ENCODE data around the gene DOK3. TPM values are rescaled to one million over a fixed set of nuclear protein-coding genes. Genes with fewer than 3 reads are reported as not detected.
A peak's percentile ranks its signal among the peaks of the same experiment; 100 is the strongest.

The DOK3 gene
- total RNA-seq, 1 experiment from 2014 or later, result 16.4 TPM

DNA sequence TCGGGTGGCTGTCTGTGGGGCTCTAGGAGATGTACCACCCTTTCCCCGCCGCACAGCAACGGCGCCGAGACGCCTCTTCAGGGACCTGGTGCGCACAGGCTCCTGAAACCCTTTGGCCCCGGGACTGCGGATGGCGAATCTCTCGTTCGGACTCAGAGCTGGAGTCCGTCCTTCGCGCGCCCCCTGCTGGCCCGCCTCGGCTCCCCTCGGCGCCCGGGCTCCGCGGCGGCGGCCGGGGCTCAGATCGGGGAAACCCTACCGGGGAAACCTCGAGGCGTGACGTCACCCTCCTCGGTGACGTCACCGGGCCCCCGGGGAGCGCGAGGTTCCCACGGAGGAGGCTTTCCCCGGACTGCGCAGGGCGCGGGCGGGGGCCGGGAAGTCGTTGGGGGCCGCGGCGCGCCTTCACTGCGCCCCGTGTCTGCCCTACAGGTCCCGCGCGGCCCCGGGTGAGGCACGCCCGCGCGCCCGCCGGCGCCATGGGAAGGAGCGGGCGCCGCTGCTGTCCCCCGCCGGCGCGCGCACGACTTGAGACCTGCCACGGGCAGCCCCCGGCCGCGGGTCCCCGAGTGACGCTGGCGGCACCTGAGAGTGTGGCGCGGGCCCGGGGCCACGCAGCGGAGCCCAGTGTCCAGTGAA is 55.1 kb downstream of the DOK3 start:
- Histone ChIP-seq H2BK15ac (ENCODE audit: low read depth, low read length) (peak overlapping the region; percentile 42; the same call in 1 of the 2 replicates), H3K18ac (ENCODE audit: insufficient read length, low read depth, low read length) (peak overlapping the region; percentile 97), H3K9me3 (ENCODE audit: control insufficient read depth, low read depth, low read length) (no peaks in the 10 kb centered on the region), H4K91ac (ENCODE audit: insufficient read length, low read depth, low read length) (no peak overlapping the region), H2BK20ac (ENCODE audit: low read depth, low read length, poor library complexity, severe bottlenecking) (no peak overlapping the region), H3K14ac (ENCODE audit: insufficient read depth, low read length) (peak overlapping the region; percentile 96), H4K8ac (replicated peaks; ENCODE audit: insufficient read length, low read depth, low read length) (no peak overlapping the region), H2BK5ac (ENCODE audit: insufficient read length, low read length) (no peak overlapping the region), H3K27ac (ENCODE audit: insufficient read length, low read depth, low read length) (no peak overlapping the region), H4K20me1 (ENCODE audit: control insufficient read depth, insufficient read depth, insufficient read length) (no peaks in the 10 kb centered on the region), H2AK5ac (ENCODE audit: insufficient read length, low read length) (no peak overlapping the region), H3K4ac (ENCODE audit: low read depth, low read length) (peak overlapping the region; percentile 68; the same call in 1 of the 2 replicates), H3K27me3 (ENCODE audit: insufficient read depth, low read length) (peaks cover 4% of the 10 kb centered on the region; the same call in 1 of the 2 replicates), H3K23ac (ENCODE audit: insufficient read length, low read depth, low read length) (no peak overlapping the region), H3K4me1 (ENCODE audit: insufficient read depth, low read length) (no peaks in the 10 kb centered on the region), H3K9ac (ENCODE audit: extremely low read depth, insufficient read length, low read length) (peak overlapping the region; percentile 54), H3T11ph (ENCODE audit: low read length) (no peak overlapping the region), H3K4me2 (ENCODE audit: insufficient read depth, insufficient read length, low read length) (peak overlapping the region; percentile 73), H3K23me2 (ENCODE audit: insufficient read length, low read depth, low read length, poor library complexity, severe bottlenecking) (peaks cover 14% of the 10 kb centered on the region), H3K79me1 (ENCODE audit: insufficient read depth, low read depth, low read length, poor library complexity, severe bottlenecking) (no peaks in the 10 kb centered on the region), H4K5ac (ENCODE audit: insufficient read length, low read depth, low read length) (no peak overlapping the region), H2BK12ac (ENCODE audit: insufficient read length, low read depth, low read length) (no peak overlapping the region), H2AFZ (ENCODE audit: low read length) (no peak overlapping the region), H2BK120ac (ENCODE audit: low read depth, low read length, poor library complexity, severe bottlenecking) (peak overlapping the region; percentile 72), H3K79me2 (ENCODE audit: insufficient read depth, low read length) (no peaks in the 10 kb centered on the region), H3K56ac (ENCODE audit: insufficient read length, low read depth, low read length) (no peak overlapping the region)
- TF ChIP-seq, protein P1, sequence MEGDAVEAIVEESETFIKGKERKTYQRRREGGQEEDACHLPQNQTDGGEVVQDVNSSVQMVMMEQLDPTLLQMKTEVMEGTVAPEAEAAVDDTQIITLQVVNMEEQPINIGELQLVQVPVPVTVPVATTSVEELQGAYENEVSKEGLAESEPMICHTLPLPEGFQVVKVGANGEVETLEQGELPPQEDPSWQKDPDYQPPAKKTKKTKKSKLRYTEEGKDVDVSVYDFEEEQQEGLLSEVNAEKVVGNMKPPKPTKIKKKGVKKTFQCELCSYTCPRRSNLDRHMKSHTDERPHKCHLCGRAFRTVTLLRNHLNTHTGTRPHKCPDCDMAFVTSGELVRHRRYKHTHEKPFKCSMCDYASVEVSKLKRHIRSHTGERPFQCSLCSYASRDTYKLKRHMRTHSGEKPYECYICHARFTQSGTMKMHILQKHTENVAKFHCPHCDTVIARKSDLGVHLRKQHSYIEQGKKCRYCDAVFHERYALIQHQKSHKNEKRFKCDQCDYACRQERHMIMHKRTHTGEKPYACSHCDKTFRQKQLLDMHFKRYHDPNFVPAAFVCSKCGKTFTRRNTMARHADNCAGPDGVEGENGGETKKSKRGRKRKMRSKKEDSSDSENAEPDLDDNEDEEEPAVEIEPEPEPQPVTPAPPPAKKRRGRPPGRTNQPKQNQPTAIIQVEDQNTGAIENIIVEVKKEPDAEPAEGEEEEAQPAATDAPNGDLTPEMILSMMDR (conservative IDR thresholded peaks at IDR 0.05), result peak; percentile 87
- peaks cover 11 to 37% (median 25%) of the 10 kb centered on the region in 3 experiments for H3K36me3 Mint-ChIP-seq (ENCODE audit: insufficient read depth in 1 of 3, low read depth in 3 of 3)
- no peaks in the 10 kb centered on the region; a peak in 1 of 5 replicates for H3K9me3 Mint-ChIP-seq
- H3K4me1 Mint-ChIP-seq, result peaks cover 30 to 34% of the 10 kb centered on the region in 2 experiments
- H3K27me3 Mint-ChIP-seq (ENCODE audit: low read depth), result peaks cover 26% of the 10 kb centered on the region
- DNase-seq, result peak; percentile 91
- no peak overlapping the region; a peak in 1 of 7 replicates for H3K27ac Mint-ChIP-seq
- WGBS (ENCODE audit: extremely low coverage, insufficient read length, low lambda C conversion rate), result no CpG with 5 or more reads among the region's 84 CpGs
- H3K4me3 Mint-ChIP-seq, result peak overlapping the region; percentile 72 to 86
